SKM-1 treated with dmso at 0.1 percent for 144 hours (cell line): ENCODE measurements around the gene GRM1.
"Not testable (repeated sequence)": the region's sequence is repeated elsewhere in the genome, so short reads cannot be mapped to it uniquely, and the experiment has no call there.

Source experiments
- DNase-seq: peaks from one replicate; lab custom pipeline; 2025; ENCODE audit not compliant: unreplicated experiment; lab: John Stamatoyannopoulos, UW

Gene GRM1

DNA sequence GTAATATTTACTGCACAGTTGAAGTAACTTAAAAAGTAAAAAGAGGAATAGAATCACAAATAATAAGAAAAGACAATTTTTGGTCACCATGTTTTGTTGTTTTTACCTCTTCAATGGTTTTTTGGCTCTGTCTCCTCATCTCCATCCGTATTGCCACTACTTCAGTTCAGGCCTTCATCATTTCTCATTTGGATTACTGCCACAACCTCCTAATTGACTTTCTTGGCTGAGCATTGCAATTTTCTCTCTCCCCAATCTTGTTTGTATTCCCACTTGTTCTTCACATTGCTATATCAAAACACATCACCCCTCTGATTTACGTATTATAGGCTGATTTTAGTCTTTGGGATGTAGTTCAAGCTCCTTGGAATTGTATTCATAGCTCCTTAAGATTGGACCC is 161.7 kb downstream of the GRM1 start:
- no peak for DNase-seq

DNA sequence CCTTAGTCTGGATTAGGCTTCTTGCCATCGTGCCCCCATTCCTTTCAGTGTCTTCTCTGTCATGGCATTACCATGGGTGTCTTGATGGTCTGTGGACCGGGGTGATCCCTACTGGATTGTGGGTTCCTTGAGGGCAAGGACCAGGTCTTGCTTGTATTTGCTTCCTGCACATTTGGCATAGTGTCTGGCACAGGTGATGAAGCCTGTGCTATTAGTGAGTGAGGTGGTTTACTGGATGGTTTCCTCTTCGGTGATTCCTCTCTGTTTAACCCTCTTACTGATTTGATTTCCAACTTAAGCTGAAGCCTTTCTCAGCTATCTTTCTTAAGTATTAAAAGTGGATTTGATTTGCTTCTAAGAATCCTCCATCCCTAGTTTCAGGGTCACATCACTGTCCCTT is 162.3 kb downstream of the GRM1 start:
- DNase-seq, result no peak

- DNase-seq, result no peak
These were observed 162.8 kb downstream of the GRM1 start for GRCh38 chr6:146191612-146192011.

DNA sequence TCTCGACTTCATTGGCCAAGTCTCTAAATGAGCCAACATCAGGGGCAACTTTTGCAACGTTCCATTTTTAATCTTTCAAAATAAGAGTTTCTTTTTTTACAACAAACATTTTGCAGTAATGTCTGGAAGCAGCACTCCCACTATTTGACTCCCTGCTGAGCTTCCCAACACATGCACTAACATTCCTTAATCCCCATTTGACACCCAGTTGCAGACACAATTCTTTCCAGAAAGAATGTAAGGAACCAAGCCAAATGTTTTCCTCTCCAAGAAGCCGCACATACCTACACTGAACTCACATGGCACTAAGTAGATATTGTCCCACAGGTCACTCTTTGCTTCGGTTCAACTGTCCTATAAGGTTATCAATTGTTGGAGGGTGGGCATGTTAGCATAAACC is 165.6 kb downstream of the GRM1 start:
- DNase-seq, result no peak

GRCh38 chr6:146200176-146200575 is 171.3 kb downstream of the GRM1 start:
- no peak for DNase-seq

- no peak for DNase-seq
These were observed 173.7 kb downstream of the GRM1 start for GRCh38 chr6:146202570-146202969.

DNA sequence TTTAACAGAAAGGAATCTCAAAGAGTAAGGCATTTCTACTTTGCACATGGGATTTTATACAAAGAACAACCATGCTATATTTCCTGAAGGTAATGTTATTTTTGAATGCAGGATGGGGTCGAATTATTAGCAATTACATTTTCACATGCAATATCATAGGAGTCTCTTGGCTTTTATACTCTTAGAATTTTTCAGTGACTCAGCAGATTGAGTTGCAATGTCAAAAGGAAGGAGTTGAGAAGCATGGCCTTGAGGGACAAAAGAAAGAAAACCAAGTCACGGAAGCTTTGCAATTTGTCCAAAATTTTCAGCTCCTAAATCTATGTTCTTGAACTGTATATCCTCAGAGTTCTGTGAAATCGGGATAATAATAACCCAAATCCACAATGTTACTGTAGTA is 181.1 kb downstream of the GRM1 start:
- DNase-seq, result no peak

- DNase-seq, result no peak
These were observed 181.7 kb downstream of the GRM1 start for GRCh38 chr6:146210406-146211083.

- DNase-seq, result no peak
These were observed 182.8 kb downstream of the GRM1 start for GRCh38 chr6:146211646-146212045.

- DNase-seq, result no peak
These were observed 183.9 kb downstream of the GRM1 start for GRCh38 chr6:146212781-146213180.

DNA sequence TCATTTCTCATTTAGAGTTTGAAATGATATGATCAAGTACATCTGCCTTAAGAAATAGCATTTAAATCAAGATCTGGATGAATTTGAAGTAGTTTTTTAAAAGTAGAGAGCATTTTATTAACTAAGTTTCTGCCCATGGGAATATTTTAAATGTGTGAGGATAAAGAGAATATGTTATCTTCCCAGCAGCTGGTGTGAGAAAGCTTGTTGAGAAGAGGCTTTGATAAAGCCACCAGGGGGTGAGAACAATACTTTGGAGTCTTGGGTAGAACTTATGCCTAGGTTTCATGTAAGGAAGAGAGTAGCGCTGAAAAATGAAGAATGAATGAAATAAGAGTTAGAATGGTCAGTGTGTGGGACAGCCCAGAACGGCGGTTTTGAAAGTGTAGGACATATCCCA is 190.2 kb downstream of the GRM1 start:
- DNase-seq, result no peak

DNA sequence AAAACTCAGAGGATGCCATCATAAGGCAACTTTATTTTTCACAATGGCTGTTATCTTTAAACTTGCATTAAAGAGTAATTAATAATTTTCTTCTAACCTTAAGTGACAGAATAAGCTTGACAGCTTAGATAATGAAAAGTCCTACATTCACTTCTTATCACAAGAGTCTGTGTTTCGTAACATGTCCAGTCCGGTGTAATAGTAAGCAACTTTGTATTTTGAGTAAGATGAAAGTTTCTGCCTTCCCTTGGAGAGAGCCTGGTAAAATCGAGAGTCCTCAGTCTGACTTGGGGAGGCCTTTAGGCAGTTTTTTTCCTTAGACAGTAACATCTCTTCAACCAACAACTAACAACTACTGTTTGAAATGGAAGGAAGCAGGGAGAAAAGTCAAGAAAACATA is 195.6 kb downstream of the GRM1 start:
- no peak for DNase-seq

DNA sequence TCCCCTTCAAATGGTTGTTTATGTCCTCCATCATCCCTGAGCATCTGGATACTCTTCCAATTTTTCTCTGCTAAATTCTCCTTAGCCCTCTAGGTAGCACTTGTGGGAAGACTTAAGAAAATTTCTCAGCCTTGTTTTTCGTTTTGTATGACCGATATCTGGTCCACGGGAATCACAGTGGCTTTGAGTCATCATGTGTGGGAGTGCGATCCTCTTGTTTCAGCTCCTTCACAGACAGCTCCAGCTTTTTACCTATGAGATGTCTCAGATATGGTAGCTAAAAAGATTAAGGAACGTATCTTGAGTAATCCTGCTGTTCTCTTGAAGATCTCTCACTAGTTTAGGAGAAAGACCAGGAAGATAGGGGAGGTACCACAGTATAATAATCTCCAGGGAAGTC is 196.1 kb downstream of the GRM1 start:
- no peak for DNase-seq

- no peak for DNase-seq
These were observed 211.5 kb downstream of the GRM1 start for GRCh38 chr6:146240322-146240721.

GRCh38 chr6:146240807-146241206 is 211.9 kb downstream of the GRM1 start:
- no peak for DNase-seq

DNA sequence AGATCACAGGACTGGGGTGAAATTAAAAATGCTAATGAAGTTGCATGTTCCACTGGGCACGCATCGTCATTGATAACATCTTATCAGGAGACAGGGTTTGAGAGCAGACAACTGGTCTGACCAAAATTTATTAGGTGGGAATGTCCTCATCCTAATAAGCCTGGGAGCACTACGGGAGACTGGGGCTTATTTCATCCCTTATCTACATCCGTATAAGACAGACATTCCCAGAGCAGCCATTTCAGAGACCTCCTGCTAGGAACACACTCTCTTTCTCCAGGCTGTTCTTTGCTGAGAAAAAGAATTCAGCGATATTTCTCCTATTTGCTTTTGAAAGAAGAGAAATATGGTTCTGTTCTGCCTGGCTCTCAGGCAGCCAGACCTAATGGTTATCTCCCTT is 214.8 kb downstream of the GRM1 start:
- not testable (repeated sequence) for DNase-seq

- no peak for DNase-seq
These were observed 215.8 kb downstream of the GRM1 start for GRCh38 chr6:146244630-146245143.

GRCh38 chr6:146246028-146246427 is 217.2 kb downstream of the GRM1 start:
- DNase-seq, result no peak

DNA sequence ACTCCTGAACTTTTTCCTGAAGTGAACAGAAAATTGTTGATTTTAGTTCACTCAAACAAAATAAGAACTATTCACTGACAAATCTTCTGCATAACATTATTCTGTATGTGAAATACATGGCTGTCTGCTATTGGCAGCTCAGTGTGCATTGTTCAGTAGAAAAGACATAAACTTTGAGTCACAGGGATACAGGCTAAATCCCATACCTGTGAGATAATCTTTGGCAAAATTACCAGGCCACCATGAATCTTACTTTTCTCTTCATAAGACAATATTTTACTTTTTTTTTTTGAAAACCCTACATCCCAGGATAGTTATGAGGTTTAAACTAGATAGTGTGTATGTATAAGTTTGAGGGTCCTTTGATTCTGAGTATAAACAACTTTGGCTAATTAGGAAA is 224.8 kb downstream of the GRM1 start:
- DNase-seq, result no peak

DNA sequence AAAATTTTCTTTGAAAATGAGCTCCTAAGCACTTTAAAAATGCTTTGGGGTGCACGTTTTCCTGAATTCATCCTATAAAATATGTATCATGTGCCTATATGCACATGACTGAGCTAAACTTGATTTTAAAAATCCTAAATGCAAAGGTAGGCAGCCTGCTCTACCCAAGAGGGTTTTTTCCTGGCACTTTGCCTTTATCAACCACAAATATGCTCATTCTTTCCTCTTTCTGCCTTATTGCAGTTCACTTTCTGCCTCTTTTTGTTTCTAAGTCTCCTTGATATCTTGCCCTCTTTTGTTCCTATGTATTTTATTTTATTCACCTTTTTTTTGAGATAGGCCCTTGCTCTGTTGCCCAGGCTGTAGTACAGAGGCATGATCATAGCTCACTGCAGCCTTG is 229.3 kb downstream of the GRM1 start:
- no peak for DNase-seq

DNA sequence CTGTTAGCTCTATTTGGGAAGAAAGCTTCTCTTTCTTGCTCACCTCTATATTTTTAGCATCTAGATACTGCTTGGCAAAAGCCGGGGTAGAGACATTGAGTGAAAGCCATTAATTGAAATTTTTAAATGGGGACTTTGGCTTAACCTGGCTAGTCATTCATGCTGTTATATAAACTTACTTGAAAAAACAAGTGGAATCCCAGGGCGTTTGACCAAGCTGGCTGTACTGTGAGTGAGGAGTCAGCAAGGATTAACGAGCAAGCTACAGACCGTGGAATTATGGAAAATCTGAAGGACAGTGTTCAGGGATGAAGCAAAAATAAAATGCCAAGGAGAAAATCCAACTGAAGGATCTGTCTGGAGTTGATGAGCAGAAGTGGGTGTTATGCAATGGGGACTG is 232.0 kb downstream of the GRM1 start:
- DNase-seq, result no peak

DNA sequence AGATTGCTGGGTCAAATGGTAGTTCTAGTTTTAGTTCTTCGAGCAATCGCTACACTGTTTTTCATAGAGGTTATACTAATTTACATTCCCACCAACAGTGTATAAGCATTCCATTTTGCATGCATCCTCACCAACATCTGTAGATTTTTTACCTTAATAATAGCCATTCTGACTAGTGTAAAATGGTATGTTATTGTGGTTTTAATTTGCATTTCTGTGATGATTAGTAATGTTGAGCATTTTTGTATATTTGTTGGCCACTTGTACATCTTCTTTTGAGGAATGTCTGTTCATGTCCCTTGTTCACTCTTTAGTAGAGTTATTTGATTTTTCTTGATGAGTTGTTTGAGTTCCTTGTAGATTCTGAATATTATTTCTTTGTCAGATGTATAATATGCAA is 236.2 kb downstream of the GRM1 start:
- DNase-seq, result no peak

GRCh38 chr6:146267447-146267846 is 238.6 kb downstream of the GRM1 start:
- no peak for DNase-seq
